Natural killer cell (primary cell): Measurements from ENCODE around the gene AP5S1. TPM values are rescaled to one million over a fixed set of nuclear protein-coding genes. Genes with fewer than 3 reads are reported as not detected.

Source experiments
- ATAC-seq, 3 donors: fragments of 150-1000 bp in 2 of 3; fragments of 200-7000 bp in 1 of 3; cut with Tn5 transposase; 1 replicate in 1 of 3; 2 replicates in 2 of 3; pipeline ENCODE4 v1.10.0; 2021; ENCODE audit warnings: mild to moderate bottlenecking in 2 of 3, moderate library complexity in 2 of 3
- DNase-seq, 2 donors: peaks; one replicate each; pipeline versions ENCODE4 v3.0.0 to v3.0.0-alpha.2; 2013 to 2021; ENCODE audit warnings: mixed read lengths in 1 of 2
- H3K27ac ChIP-seq: one replicate; pipeline ENCODE4 v1.5.1; 2013; ENCODE audit warnings: mild to moderate bottlenecking, low read length
- H3K27me3 ChIP-seq: one replicate; pipeline ENCODE4 v1.6.1; 2013; ENCODE audit warnings: low read length; ENCODE audit not compliant: control insufficient read depth, insufficient read depth
- H3K36me3 ChIP-seq: one replicate; pipeline ENCODE4 v1.6.1; 2013; ENCODE audit warnings: low read length; ENCODE audit not compliant: control insufficient read depth, insufficient read depth
- H3K4me1 ChIP-seq: one replicate; pipeline ENCODE4 v1.6.1; 2013; ENCODE audit warnings: low read length; ENCODE audit not compliant: control insufficient read depth, insufficient read depth
- H3K4me3 ChIP-seq: one replicate; pipeline ENCODE4 v1.5.1; 2013; ENCODE audit warnings: low read length
- H3K9me3 ChIP-seq: one replicate; pipeline ENCODE4 v1.6.1; 2013; ENCODE audit warnings: low read length; ENCODE audit not compliant: control insufficient read depth, insufficient read depth
- H3K27ac Mint-ChIP-seq, 2 donors: one replicate each; pipeline ENCODE4 v1.8.0; 2022; ENCODE audit warnings: mild to moderate bottlenecking in 2 of 2, mixed read lengths in 2 of 2, moderate library complexity in 1 of 2
- H3K27me3 Mint-ChIP-seq, 2 donors: one replicate each; pipeline ENCODE4 v1.8.0; 2022; ENCODE audit warnings: low read depth in 2 of 2, mixed read lengths in 2 of 2
- H3K36me3 Mint-ChIP-seq: one replicate; pipeline ENCODE4 v1.8.0; 2022; ENCODE audit warnings: mixed read lengths
- H3K4me1 Mint-ChIP-seq, 2 donors: one replicate each; pipeline ENCODE4 v1.8.0; 2022; ENCODE audit warnings: mixed read lengths in 2 of 2
- H3K4me3 Mint-ChIP-seq: one replicate; pipeline ENCODE4 v1.8.0; 2022; ENCODE audit warnings: mild to moderate bottlenecking, moderate library complexity, mixed read lengths
- H3K9me3 Mint-ChIP-seq, 2 donors: one replicate each; pipeline ENCODE4 v1.8.0; 2022; ENCODE audit warnings: mixed read lengths in 2 of 2
- WGBS: methylation state at CpG from one replicate; pipeline ENCODE4 v1.1.7; 2013; ENCODE audit warnings: missing lambda C conversion rate; ENCODE audit not compliant: insufficient coverage; 5-methylcytosine and 5-hydroxymethylcytosine counted together
- intact Hi-C: fragments of 100-400 bp; cut with micrococcal nuclease; formaldehyde crosslinking; loops from one replicate; pipeline ENCODE4 v1.14.2; 2022
- total RNA-seq, 4 donors: library from RNA; stranded (reverse); fragments of 120-200 nt in 1 of 4; gene quantifications; one replicate each; pipeline versions ENCODE4 v1.2.3 to v1.2.4, GENCODE V29; 2013 to 2022
- TF ChIP-seq, protein P1 (sequence below): fragments of 200-600 bp; IDR thresholded peaks from one replicate; pipeline ENCODE4 v1.8.0; 2022; ENCODE audit warnings: antibody characterized with exemption

AP5S1 gene
- total RNA-seq, 3 donors from 2014 or later (not counting 1 experiment from before 2014, with no cell fraction given): 7.9 to 12.3 (median 12.1) TPM

DNA sequence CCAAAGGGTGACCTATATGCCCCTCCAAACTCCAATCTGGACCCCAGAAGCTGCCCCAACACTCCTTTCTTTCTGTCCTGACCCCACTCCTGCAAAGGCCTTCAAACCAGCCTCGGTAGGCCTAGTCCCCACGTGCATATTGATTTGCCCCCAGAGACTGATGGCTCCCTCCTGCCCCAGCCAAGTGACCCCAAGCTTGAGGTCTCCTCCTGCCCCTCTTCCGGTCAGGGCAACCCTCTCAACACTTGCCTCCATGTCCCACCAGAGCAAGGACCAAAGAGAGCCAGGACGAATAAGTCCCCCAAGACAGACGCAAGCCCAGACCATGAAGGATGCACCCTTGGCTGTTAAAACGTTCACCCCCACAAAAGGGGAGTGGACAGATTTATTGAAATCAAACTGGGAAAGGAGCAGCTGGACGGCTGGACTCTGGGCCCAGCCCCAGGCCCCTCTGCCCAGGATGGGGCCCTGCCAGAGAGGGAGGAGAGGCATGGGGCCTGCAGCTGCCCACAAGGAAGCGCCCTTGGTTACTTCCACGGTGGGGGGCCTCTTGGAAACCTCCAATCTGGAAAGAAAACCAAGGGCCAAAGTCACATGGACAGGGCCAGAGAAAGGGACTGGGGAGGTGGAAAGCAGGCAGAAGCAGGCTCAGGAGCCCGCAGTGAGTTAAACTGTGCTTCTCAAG lies 36.7 kb upstream of the AP5S1 start:
- Mint-ChIP-seq H3K36me3 (no peaks in the 10 kb centered on the region), H3K9me3 (no peaks in the 10 kb centered on the region), H3K4me3 (no peak overlapping the region), H3K27me3 (no peaks in the 10 kb centered on the region), H3K4me1 (peaks cover 26 to 65% of the 10 kb centered on the region in 2 donors), H3K27ac (peak overlapping the region; percentile 26 to 82)
- Histone ChIP-seq H3K4me1 (peaks cover 36% of the 10 kb centered on the region), H3K36me3 (no peaks in the 10 kb centered on the region), H3K9me3 (no peaks in the 10 kb centered on the region), H3K27me3 (peaks cover 6% of the 10 kb centered on the region), H3K4me3 (no peak overlapping the region), H3K27ac (no peak overlapping the region)
- ATAC-seq (no peak), DNase-seq (no peak)
- WGBS: 92% methylated on average over 10 of the region's 10 CpGs
- intact Hi-C loops: loop anchor here (10.0 kb wide), 1 partner anchor 301 kb away; no protein-coding TSS in a partner anchor
- TF ChIP-seq, protein P1, sequence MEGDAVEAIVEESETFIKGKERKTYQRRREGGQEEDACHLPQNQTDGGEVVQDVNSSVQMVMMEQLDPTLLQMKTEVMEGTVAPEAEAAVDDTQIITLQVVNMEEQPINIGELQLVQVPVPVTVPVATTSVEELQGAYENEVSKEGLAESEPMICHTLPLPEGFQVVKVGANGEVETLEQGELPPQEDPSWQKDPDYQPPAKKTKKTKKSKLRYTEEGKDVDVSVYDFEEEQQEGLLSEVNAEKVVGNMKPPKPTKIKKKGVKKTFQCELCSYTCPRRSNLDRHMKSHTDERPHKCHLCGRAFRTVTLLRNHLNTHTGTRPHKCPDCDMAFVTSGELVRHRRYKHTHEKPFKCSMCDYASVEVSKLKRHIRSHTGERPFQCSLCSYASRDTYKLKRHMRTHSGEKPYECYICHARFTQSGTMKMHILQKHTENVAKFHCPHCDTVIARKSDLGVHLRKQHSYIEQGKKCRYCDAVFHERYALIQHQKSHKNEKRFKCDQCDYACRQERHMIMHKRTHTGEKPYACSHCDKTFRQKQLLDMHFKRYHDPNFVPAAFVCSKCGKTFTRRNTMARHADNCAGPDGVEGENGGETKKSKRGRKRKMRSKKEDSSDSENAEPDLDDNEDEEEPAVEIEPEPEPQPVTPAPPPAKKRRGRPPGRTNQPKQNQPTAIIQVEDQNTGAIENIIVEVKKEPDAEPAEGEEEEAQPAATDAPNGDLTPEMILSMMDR: no peak

DNA sequence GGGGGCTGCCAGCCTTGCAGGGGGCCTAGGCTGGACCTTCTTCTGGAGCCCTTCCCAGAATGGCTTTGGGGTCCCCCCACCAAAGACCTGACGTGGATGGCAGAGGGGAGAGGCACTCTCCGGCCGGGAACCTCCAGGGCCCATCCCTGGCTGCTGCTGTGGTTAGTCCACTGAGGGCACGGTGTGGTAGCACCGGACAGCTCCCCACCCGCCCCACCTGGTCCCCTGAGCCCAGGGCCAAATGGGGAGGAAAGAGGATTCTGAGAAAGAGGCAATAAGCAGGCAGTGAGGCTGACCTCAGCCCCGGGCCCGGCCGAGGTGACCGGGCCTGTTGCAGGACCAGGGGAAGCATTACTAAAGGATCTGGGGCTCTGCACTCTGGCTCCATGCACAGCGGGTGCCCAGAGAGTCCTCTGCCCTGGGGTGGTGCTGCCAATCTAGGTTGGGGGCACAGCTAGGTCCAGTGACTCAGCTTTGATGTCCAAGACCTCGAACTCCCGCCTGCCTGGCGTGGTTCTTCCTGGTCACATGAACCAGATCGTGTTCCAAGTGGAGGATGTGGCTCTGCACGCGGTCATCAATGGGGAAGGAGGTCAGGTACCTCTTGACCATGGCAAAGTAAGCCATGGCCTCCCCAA lies 36.0 kb upstream of the AP5S1 start:
- no peaks in the 10 kb centered on the region for H3K36me3 ChIP-seq
- no peaks in the 10 kb centered on the region for H3K36me3 Mint-ChIP-seq
- no peaks in the 10 kb centered on the region for H3K27me3 ChIP-seq
- 91% methylated on average over 17 of the region's 17 CpGs for WGBS
- no peak overlapping the region for H3K4me3 ChIP-seq
- no peak overlapping the region for H3K27ac ChIP-seq
- intact Hi-C loops: loop anchor here (10.0 kb wide), 1 partner anchor 300 kb away; no protein-coding TSS in a partner anchor
- H3K27ac Mint-ChIP-seq: peak overlapping the region; percentile 69 to 74
- H3K4me1 Mint-ChIP-seq: peaks cover 32 to 63% of the 10 kb centered on the region in 2 donors
- ATAC-seq: no peak
- H3K27me3 Mint-ChIP-seq: no peaks in the 10 kb centered on the region
- DNase-seq: no peak
- H3K4me1 ChIP-seq: peaks cover 34% of the 10 kb centered on the region
- H3K9me3 ChIP-seq: no peaks in the 10 kb centered on the region
- TF ChIP-seq, protein P1: no peak
- H3K9me3 Mint-ChIP-seq: no peaks in the 10 kb centered on the region
- peak overlapping the region; percentile 75 for H3K4me3 Mint-ChIP-seq

DNA sequence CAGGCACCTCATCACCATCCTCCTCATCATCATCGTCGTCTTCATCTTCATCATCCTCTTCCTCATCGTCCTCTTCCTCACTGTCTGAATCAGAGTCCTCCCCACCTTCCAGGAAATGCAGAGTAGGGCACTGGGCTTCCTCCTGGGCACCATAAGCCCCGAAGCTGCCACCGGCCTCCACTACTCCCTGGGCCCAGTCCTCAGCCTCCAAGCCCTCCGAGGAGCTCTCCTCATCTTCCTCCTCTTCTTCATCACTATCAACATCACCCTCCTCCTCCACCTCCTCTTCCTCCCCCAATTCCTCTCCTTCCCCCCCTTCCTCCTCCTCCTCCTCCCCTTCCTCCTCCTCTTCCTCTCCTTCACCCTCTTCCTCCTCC lies 35.5 kb upstream of the AP5S1 start:
- H3K27ac ChIP-seq: no peak overlapping the region
- Mint-ChIP-seq H3K4me3 (peak overlapping the region; percentile 75), H3K4me1 (peaks cover 32 to 59% of the 10 kb centered on the region in 2 donors), H3K36me3 (no peaks in the 10 kb centered on the region), H3K27ac (peak overlapping the region; percentile 69 to 74), H3K27me3 (no peaks in the 10 kb centered on the region), H3K9me3 (no peaks in the 10 kb centered on the region)
- H3K36me3 ChIP-seq: no peaks in the 10 kb centered on the region
- TF ChIP-seq, protein P1: no peak
- H3K4me1 ChIP-seq: peaks cover 34% of the 10 kb centered on the region
- DNase-seq (no peak), ATAC-seq (no peak)
- intact Hi-C loops: loop anchor here (10.0 kb wide), 1 partner anchor 300 kb away; no protein-coding TSS in a partner anchor
- no peaks in the 10 kb centered on the region for H3K27me3 ChIP-seq
- no peak overlapping the region for H3K4me3 ChIP-seq
- WGBS: 86% methylated on average over 6 of the region's 6 CpGs
- H3K9me3 ChIP-seq: no peaks in the 10 kb centered on the region
